Suprapubic skin (tissue), 4 donors: ENCODE measurements around the gene AK1.

ENCODE experiments used
- EP300 ChIP-seq: sonication (generic); formaldehyde crosslinking; IDR thresholded peaks from one replicate; pipeline ENCODE4 v1.6.1; 2017; ENCODE audit warnings: antibody characterized with exemption
- POLR2AphosphoS5 ChIP-seq, 3 donors: sonication (generic); formaldehyde crosslinking; IDR thresholded peaks; one replicate each; pipeline ENCODE4 v1.6.1; 2017; ENCODE audit warnings: antibody characterized with exemption in 3 of 3
- TF ChIP-seq, protein P1 (sequence below), 2 donors: fragments of 200-600 bp in 1 of 2; fragments of 450-650 bp in 1 of 2; sonication (generic) in 1 of 2; IDR thresholded peaks; one replicate each; pipeline ENCODE4 v1.5.1; 2016 to 2019; ENCODE audit warnings: antibody characterized with exemption in 2 of 2, mild to moderate bottlenecking in 1 of 2, moderate library complexity in 1 of 2

DNA sequence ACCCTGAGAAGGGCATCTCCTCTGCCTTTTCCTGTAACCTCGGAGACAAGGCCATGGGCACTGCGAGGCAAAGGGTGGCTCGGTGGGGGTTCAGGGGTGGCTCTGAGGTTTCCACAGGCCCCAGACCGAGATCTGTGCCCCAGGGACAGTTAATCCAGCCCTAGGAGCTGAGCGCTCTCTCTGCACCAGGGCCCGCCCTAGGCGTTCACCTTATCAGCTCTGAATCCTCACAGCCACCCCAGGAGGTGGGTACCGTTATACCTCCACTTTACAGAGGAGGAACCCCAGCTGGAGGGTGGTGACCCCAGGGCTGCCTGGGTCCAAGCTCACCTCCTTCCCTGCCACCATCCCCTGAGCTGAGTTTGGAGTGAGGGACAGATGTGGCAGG lies 20.8 kb downstream of the AK1 start:
- no peak for TF ChIP-seq POLR2AphosphoS5 (IDR thresholded peaks at IDR 0.05)
- TF ChIP-seq, protein P1, sequence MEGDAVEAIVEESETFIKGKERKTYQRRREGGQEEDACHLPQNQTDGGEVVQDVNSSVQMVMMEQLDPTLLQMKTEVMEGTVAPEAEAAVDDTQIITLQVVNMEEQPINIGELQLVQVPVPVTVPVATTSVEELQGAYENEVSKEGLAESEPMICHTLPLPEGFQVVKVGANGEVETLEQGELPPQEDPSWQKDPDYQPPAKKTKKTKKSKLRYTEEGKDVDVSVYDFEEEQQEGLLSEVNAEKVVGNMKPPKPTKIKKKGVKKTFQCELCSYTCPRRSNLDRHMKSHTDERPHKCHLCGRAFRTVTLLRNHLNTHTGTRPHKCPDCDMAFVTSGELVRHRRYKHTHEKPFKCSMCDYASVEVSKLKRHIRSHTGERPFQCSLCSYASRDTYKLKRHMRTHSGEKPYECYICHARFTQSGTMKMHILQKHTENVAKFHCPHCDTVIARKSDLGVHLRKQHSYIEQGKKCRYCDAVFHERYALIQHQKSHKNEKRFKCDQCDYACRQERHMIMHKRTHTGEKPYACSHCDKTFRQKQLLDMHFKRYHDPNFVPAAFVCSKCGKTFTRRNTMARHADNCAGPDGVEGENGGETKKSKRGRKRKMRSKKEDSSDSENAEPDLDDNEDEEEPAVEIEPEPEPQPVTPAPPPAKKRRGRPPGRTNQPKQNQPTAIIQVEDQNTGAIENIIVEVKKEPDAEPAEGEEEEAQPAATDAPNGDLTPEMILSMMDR (IDR thresholded peaks at IDR 0.05): no peak
- TF ChIP-seq EP300: no peak
